Measurements from ENCODE around the gene PGAP1. TPM values are rescaled to one million over a fixed set of nuclear protein-coding genes. Genes with fewer than 3 reads are reported as not detected.

PGAP1 gene
- total RNA-seq, 3 donors from 2014 or later, result 5.7 to 7.5 (median 6.5) TPM

DNA sequence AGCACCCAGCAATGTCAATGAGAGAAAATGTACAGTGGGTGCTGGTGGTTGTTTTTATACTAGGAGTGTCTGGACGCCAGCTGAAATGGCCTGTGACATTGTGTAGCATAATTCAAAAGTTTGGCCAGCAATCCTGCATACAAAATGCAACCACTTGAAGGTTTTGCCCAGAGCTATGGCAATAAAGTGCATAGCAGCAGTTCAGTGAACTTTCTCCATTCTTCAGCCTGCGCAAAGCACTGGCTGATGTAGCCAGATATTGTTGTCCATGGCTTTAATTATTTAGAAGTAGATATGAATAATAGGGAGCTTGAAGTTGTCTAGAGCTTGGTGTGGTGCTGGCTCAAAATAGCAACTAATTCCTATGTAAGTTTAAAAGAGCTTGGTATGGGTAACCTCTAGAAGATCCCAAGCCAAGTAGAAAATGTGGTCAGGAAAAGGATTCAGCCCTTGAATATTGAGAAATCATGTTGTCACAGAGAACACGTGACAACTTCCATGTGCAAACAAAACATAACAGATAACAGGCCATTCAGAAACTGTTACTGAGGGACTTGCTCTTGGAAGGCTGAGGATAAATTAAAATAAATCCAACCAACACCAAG is 33.3 kb upstream of the PGAP1 start:
- H3K4me1 Mint-ChIP-seq (ENCODE audit: low read depth), result peaks cover 18% of the 10 kb centered on the region
- peaks cover 3% of the 10 kb centered on the region for H3K36me3 Mint-ChIP-seq (ENCODE audit: insufficient read depth)
- H3K9me3 Mint-ChIP-seq, result no peaks in the 10 kb centered on the region
- no peaks in the 10 kb centered on the region for H3K27me3 Mint-ChIP-seq (ENCODE audit: low read depth)
- ATAC-seq (no peak), DNase-seq (no peak)
- no peak overlapping the region for H3K4me3 Mint-ChIP-seq

DNA sequence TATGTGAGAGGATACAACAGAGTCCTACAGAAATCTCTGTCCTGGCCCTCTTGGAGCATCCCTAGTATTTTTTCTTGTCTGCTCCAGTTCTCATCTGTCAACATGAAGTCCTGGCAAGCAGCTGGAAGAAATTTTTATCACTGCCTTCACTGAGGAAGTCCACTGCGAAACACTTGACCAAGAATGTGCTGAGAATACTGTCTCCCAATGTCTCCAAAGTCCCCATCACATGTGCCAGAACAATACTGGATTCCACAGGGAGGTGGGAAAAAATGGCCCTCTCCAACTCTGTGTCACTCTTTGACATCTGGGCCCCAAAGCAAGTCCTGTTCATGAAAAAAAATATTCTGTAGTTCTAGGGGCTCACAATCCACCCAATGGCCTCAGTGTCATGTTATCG is 32.8 kb upstream of the PGAP1 start:
- Mint-ChIP-seq H3K9me3 (no peaks in the 10 kb centered on the region), H3K36me3 (ENCODE audit: insufficient read depth) (peaks cover 3% of the 10 kb centered on the region), H3K4me3 (no peak overlapping the region), H3K4me1 (ENCODE audit: low read depth) (peaks cover 18% of the 10 kb centered on the region), H3K27me3 (ENCODE audit: low read depth) (no peaks in the 10 kb centered on the region)
- ATAC-seq, result no peak
- DNase-seq, result no peak

DNA sequence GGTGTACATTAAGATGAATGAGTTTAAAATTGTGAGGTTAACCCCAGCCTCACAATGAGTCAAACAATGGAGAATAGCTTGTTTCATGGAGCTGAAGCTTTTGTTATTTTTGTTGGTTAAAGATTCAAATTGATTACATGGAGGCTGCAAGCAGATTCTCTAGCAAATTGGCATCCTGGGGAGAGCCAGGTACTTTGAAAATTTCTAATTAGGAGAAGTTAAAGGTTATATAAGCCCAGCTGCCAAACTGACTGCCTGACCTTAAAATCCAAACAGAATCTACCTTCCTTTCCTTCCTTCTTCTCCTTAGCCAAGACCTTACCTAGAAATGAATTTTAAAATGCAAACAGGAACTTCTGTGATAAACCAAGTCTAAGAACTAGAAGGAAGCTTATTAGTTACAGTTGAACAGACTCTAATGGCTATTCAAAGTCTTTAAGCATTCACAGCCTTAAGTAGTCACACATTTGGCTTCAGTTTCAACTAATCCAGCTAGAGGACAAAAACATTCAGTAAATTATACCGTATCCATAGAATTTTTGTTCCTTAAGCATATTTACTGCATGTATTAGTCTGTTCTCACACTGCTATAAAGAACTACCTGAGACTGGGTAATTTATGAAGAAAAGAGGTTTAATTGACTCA is 31.5 kb upstream of the PGAP1 start:
- no peak for ATAC-seq
- peaks cover 3% of the 10 kb centered on the region for H3K36me3 Mint-ChIP-seq (ENCODE audit: insufficient read depth)
- H3K27me3 Mint-ChIP-seq (ENCODE audit: low read depth), result peaks cover 2% of the 10 kb centered on the region
- H3K4me1 Mint-ChIP-seq (ENCODE audit: low read depth), result peaks cover 16% of the 10 kb centered on the region
- no peaks in the 10 kb centered on the region for H3K9me3 Mint-ChIP-seq
- DNase-seq, result no peak
- no peak overlapping the region for H3K4me3 Mint-ChIP-seq

DNA sequence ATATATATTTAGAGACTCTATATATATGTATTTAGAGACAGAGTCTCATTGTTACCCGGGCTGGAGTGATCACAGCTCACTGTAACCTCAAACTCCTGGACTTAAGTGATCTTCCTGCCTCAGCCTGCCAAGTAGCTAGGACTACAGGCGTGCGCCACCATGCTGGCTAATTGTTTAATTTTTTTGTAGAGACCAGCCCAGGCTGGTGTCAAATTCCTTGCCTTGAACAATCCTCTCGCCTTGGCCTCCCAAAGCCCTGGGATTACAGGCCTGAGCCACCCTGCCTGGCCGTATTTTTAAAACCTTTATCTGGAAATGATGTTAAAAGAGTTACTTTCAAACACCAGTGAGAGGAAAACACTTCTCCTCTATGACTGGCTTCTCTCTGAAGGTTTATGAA is 30.9 kb upstream of the PGAP1 start:
- H3K4me1 Mint-ChIP-seq (ENCODE audit: low read depth), result peaks cover 12% of the 10 kb centered on the region
- no peak overlapping the region for H3K4me3 Mint-ChIP-seq
- no peak for ATAC-seq
- H3K36me3 Mint-ChIP-seq (ENCODE audit: insufficient read depth), result peaks cover 1% of the 10 kb centered on the region
- DNase-seq, result no peak
- H3K9me3 Mint-ChIP-seq, result no peaks in the 10 kb centered on the region
- H3K27me3 Mint-ChIP-seq (ENCODE audit: low read depth), result peaks cover 2% of the 10 kb centered on the region

DNA sequence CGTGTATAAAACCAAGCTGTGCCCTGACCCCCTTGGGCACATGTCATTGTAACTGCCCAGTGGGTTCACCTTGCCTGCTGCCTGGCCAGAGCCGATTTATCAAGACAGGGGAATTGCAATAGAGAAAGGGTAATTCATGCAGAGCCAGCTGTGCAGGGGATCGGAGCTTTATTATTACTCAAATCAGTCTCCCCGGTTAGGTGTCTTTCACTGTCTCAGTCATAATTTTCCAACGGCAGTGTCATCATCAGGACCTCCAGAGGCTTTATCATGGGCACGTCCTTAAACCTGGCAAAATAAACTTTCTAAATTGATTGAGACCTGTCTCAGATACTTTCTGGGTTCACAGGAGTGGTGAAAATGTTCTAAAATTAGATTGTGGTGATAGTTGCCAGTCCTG is 29.6 kb upstream of the PGAP1 start:
- Mint-ChIP-seq H3K9me3 (no peaks in the 10 kb centered on the region), H3K4me1 (ENCODE audit: low read depth) (no peaks in the 10 kb centered on the region), H3K36me3 (ENCODE audit: insufficient read depth) (no peaks in the 10 kb centered on the region), H3K4me3 (no peak overlapping the region), H3K27me3 (ENCODE audit: low read depth) (peaks cover 2% of the 10 kb centered on the region)
- DNase-seq (no peak), ATAC-seq (no peak)

DNA sequence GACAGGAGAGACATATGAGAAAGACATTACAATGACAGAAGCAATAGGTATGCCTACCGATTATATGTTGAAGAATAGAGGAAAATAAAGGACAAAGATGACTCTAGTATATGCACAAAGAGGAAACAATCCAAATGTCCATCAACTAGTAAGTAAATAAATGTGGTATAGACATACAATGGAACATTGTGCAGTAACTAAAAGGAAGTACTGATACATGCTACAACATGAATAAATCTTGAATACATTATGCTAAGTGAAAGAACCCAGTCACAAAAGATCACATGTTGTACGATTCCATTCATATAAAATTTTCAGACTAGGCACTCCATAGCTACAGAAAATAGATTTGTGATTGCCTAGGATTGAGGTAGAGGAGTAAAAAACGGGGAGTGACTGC is 28.5 kb upstream of the PGAP1 start:
- no peak overlapping the region for H3K4me3 Mint-ChIP-seq
- no peaks in the 10 kb centered on the region for H3K4me1 Mint-ChIP-seq (ENCODE audit: low read depth)
- no peaks in the 10 kb centered on the region for H3K36me3 Mint-ChIP-seq (ENCODE audit: insufficient read depth)
- peaks cover 5% of the 10 kb centered on the region for H3K27me3 Mint-ChIP-seq (ENCODE audit: low read depth)
- no peak for DNase-seq
- H3K9me3 Mint-ChIP-seq, result no peaks in the 10 kb centered on the region
- ATAC-seq, result no peak

DNA sequence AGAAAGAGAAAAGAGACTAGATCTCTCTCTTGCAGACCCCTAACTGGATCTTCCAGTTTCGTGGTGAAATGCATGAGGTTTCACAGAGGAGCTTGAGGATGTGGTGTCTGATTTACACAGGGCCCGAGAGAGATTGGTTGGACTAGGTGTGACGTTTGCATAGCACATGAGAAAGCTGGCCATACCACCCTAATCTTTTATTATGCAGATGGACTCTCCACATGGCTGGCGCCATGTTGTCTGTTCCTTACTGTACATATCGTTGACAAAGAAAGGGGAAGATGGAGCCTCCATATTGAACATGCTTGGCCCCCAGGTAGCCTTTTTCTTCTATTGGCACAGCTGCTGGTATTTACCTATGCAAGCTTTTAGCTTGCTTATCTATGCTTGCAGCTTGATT is 27.5 kb upstream of the PGAP1 start:
- Mint-ChIP-seq H3K4me1 (ENCODE audit: low read depth) (no peaks in the 10 kb centered on the region), H3K4me3 (no peak overlapping the region), H3K9me3 (no peaks in the 10 kb centered on the region), H3K27me3 (ENCODE audit: low read depth) (peaks cover 5% of the 10 kb centered on the region), H3K36me3 (ENCODE audit: insufficient read depth) (no peaks in the 10 kb centered on the region)
- DNase-seq (no peak), ATAC-seq (no peak)

DNA sequence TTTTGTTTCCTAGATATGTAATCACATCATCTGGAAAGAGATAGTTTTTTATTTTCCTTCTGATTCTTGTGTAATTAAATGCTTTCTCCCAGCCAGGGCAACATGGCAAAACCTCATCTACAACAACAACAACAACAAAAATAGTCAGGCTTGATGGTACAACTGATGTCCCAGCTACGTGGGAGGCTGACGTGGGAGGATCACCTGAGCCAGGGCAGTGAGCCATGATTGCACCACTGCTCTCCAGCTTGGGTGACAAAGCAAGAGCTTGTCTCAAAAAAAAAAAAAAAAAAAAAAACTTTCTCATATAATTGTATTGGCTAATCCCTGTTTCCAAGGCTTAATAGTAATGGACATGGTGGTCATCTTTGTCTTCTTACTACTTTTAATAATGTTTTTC is 26.4 kb upstream of the PGAP1 start:
- no peak overlapping the region for H3K4me3 Mint-ChIP-seq
- peaks cover 5% of the 10 kb centered on the region for H3K27me3 Mint-ChIP-seq (ENCODE audit: low read depth)
- no peaks in the 10 kb centered on the region for H3K36me3 Mint-ChIP-seq (ENCODE audit: insufficient read depth)
- no peak for ATAC-seq
- no peak for DNase-seq
- H3K9me3 Mint-ChIP-seq, result no peaks in the 10 kb centered on the region
- H3K4me1 Mint-ChIP-seq (ENCODE audit: low read depth), result no peaks in the 10 kb centered on the region

DNA sequence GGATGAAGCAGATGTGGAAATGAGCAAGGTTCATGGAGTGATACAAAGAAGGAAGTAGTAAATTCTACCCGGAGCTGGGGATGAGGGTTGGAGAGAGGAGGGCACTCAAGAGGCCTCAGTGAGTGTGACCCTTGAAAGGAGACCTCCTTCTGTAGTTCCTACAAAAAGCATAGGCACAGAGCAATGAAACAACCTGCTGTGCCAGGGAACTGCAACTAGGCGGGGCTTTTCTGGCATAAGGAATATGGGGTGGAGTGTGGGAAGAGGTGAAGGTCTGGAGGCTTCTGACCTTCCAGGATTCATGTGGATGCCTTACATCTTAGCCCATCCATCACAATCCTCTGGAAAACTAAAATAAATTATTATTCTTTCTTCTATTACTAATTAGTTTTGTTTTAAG is 25.5 kb upstream of the PGAP1 start:
- Mint-ChIP-seq H3K4me1 (ENCODE audit: low read depth) (no peaks in the 10 kb centered on the region), H3K9me3 (no peaks in the 10 kb centered on the region), H3K27me3 (ENCODE audit: low read depth) (peaks cover 5% of the 10 kb centered on the region), H3K36me3 (ENCODE audit: insufficient read depth) (no peaks in the 10 kb centered on the region), H3K4me3 (no peak overlapping the region)
- DNase-seq, result no peak
- ATAC-seq, result no peak

DNA sequence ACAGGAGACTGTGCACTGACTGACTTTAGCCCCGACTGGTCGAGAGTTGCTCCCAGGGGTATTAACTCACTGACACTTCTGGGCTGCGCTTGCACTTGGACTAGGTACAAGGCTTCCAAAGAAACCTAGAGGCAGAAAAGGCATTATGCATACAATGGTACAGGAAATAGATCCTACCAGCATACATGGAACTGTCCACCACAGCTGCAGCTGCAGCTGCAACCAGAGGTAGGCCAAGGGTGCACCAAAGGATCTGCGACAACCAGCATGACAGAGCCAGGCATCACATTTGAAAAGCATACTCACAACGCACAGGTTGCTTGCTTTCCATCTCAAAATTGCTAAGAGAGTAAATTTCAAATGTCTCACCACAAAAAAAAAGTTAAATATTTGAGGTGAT is 22.6 kb upstream of the PGAP1 start:
- Mint-ChIP-seq H3K4me3 (no peak overlapping the region), H3K4me1 (ENCODE audit: low read depth) (no peaks in the 10 kb centered on the region), H3K36me3 (ENCODE audit: insufficient read depth) (no peaks in the 10 kb centered on the region), H3K9me3 (no peaks in the 10 kb centered on the region), H3K27me3 (ENCODE audit: low read depth) (peaks cover 5% of the 10 kb centered on the region)
- DNase-seq (no peak), ATAC-seq (no peak)

DNA sequence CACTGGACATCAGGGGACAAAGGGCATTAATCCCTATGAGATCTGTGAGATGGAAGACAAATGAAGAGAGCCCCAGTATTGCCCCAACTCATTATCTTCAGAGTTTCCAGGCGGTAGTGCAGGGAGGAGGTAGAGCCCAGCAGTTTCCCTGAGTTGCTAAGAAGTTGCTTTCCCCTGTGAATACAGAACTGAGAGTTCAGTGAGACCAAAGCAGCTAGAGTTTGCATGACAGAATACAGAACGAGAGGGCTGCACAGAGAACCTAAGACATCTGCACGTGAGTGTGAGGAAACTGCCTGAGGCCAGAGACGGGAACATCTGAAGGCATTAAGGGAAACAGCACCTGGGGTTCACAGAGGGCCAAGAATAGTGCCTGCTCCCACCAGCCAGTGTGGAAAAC is 18.1 kb upstream of the PGAP1 start:
- H3K27me3 Mint-ChIP-seq (ENCODE audit: low read depth), result no peaks in the 10 kb centered on the region
- no peak for ATAC-seq
- no peaks in the 10 kb centered on the region for H3K4me1 Mint-ChIP-seq (ENCODE audit: low read depth)
- H3K36me3 Mint-ChIP-seq (ENCODE audit: insufficient read depth), result peaks cover 2% of the 10 kb centered on the region
- no peak for DNase-seq
- no peaks in the 10 kb centered on the region for H3K9me3 Mint-ChIP-seq
- no peak overlapping the region for H3K4me3 Mint-ChIP-seq

DNA sequence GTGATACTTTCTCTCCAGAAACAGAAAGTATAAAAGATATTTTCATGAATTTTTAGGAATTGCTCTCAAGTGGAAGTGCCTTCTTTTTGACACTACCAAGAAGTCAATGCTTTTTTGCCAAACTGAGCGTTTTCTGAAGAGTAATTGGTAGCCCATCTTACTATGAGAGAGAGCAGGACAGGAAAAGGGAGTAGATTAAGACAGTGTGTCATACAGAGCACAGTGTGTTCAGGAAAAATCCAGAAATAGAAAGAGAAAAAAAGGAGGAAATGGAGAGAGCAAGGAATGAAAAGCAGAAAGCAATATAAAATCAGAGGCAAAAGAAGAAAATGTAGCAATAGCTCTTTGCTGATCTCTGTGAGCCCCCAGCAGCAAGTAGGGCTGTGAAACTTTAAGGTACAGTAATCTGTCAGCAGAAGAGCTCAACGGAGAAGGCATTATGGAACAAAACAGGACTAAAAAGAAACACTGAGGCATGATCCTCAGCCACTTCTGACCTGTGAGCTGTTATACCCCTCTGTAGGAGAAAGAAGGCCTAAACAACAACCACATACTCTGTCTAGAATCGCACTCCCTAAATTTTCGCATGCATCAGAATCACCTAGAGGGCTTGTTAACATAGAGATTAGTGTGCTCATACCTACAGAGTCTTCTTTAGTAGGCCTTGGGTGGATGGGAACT is 15.0 kb upstream of the PGAP1 start:
- H3K36me3 Mint-ChIP-seq (ENCODE audit: insufficient read depth), result peaks cover 2% of the 10 kb centered on the region
- DNase-seq (no peak), ATAC-seq (no peak)
- peaks cover 3% of the 10 kb centered on the region for H3K27me3 Mint-ChIP-seq (ENCODE audit: low read depth)
- H3K9me3 Mint-ChIP-seq, result no peaks in the 10 kb centered on the region
- no peak overlapping the region for H3K4me3 Mint-ChIP-seq
- H3K4me1 Mint-ChIP-seq (ENCODE audit: low read depth), result no peaks in the 10 kb centered on the region

DNA sequence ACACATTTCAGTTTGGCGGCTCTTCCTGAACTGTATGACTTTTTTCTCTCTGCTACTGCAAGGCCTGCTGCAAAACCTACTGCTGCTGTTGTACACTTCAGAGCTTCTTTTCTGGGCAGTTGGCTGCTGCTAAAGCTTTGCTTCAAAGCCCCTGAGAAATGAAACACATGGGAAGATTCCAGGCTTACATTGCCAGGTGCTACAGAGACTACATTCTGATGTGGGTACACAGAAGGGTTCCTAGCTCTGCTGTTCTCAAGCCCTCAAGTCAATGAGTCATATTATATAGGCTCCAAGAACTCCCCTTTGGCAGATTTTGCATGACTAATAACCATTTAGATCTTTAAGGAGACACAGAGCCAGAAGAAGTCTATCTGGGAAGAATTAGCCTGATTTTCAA is 12.9 kb upstream of the PGAP1 start:
- no peak for ATAC-seq
- peaks cover 5% of the 10 kb centered on the region for H3K4me1 Mint-ChIP-seq (ENCODE audit: low read depth)
- H3K36me3 Mint-ChIP-seq (ENCODE audit: insufficient read depth), result peaks cover 2% of the 10 kb centered on the region
- DNase-seq, result no peak
- no peaks in the 10 kb centered on the region for H3K9me3 Mint-ChIP-seq
- peaks cover 3% of the 10 kb centered on the region for H3K27me3 Mint-ChIP-seq (ENCODE audit: low read depth)
- H3K4me3 Mint-ChIP-seq, result no peak overlapping the region

DNA sequence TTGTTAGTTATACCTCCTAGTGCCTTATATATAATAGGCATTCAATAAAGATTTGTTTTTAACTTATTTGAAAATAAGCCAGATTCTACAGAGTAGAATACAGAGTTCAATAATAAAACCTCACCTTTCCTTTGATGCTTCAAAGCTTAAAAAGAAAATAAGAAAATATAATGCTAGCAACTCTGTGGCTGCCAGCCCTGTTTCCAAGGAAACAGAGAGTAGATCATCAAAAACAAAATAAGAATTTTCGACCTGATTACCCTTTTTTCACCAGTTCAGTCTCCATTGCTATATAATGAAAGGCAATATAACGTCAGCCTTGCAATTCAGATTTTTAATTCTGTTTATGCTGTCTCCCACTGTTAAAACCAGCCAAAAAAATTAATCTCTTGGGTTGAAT is 8.9 kb upstream of the PGAP1 start:
- peaks cover 9% of the 10 kb centered on the region for H3K4me1 Mint-ChIP-seq (ENCODE audit: low read depth)
- no peaks in the 10 kb centered on the region for H3K9me3 Mint-ChIP-seq
- no peak for DNase-seq

DNA sequence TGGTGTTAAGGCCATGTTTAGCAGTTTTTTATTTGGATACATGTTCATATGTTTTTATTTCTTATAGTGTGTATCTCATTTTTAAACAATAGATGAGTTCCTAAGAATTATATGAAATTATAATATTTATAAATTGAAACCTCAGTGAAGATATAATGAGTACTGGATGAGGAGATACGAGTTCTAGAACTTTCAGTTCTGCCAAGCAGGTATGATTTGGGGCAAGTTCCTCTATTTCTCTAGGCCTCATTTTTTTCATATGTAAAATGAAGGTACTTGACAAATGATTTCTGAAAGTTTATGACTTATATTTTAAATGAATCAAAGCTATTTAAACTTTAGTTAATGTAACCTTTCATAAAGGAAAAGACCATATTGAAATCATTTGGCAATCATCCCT is 8.2 kb upstream of the PGAP1 start:
- H3K4me3 Mint-ChIP-seq, result no peak overlapping the region
- no peaks in the 10 kb centered on the region for H3K9me3 Mint-ChIP-seq
- no peaks in the 10 kb centered on the region for H3K36me3 Mint-ChIP-seq (ENCODE audit: insufficient read depth)
- peaks cover 3% of the 10 kb centered on the region for H3K27me3 Mint-ChIP-seq (ENCODE audit: low read depth)
- no peak for DNase-seq
- ATAC-seq, result no peak
- peaks cover 9% of the 10 kb centered on the region for H3K4me1 Mint-ChIP-seq (ENCODE audit: low read depth)

More for the DNA sequence above, 8.9 kb upstream of the PGAP1 start:
- H3K4me3 Mint-ChIP-seq, result no peak overlapping the region
- no peak for ATAC-seq
- H3K27me3 Mint-ChIP-seq (ENCODE audit: low read depth), result peaks cover 3% of the 10 kb centered on the region
- peaks cover 2% of the 10 kb centered on the region for H3K36me3 Mint-ChIP-seq (ENCODE audit: insufficient read depth)

Measured in activated T-cell treated with anti-CD3 and anti-CD28 coated beads, Interleukin-2, amount 50 U/mL, for 4 hours (primary cell).